Suprapubic skin (tissue), 4 donors: Measurements from ENCODE around the gene ZNF439.

Source experiments
- EP300 ChIP-seq: sonication (generic); formaldehyde crosslinking; IDR thresholded peaks from one replicate; pipeline ENCODE4 v1.6.1; 2017; ENCODE audit warnings: antibody characterized with exemption
- POLR2A ChIP-seq, 2 donors: fragments of 450-650 bp; IDR thresholded peaks; one replicate each; pipeline ENCODE4 v1.6.1; 2017; ENCODE audit warnings: antibody characterized with exemption in 2 of 2, mild to moderate bottlenecking in 2 of 2, moderate library complexity in 2 of 2
- POLR2AphosphoS5 ChIP-seq, 3 donors: sonication (generic); formaldehyde crosslinking; IDR thresholded peaks; one replicate each; pipeline ENCODE4 v1.6.1; 2017; ENCODE audit warnings: antibody characterized with exemption in 3 of 3

DNA sequence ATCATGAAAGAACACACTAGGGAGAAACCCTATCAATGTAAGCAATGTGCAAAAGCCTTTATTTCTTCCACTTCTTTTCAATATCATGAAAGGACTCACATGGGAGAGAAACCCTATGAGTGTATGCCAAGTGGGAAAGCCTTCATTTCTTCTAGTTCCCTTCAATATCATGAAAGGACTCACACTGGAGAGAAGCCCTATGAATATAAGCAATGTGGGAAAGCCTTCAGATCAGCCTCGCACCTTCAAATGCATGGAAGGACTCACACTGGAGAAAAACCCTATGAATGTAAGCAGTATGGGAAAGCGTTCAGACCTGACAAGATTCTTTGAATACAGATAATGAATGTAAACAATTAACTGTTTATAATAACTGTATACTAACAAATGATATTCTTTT is 15.0 kb upstream of the ZNF439 start:
- TF ChIP-seq POLR2AphosphoS5 (IDR thresholded peaks at IDR 0.05) (no peak), POLR2A (IDR thresholded peaks at IDR 0.05) (no peak), EP300 (no peak)
